Gastrocnemius medialis (tissue), 4 donors: Measurements from ENCODE around the gene CYLD. TPM values are rescaled to one million over a fixed set of nuclear protein-coding genes. Genes with fewer than 3 reads are reported as not detected.

ENCODE experiments used
- ATAC-seq, 2 donors: fragments of 150-250 bp; one replicate each; pipeline ENCODE4 v1.9.1; 2016
- DNase-seq, 2 donors: peaks; one replicate each; pipeline ENCODE4 v3.0.0-alpha.2; 2019
- H3K27ac ChIP-seq, 4 donors: fragments of 200-600 bp; sonication (generic); 1 replicate in 1 of 4; 2 replicates in 3 of 4; pipeline ENCODE4 v1.5.1; 2016 to 2018; ENCODE audit warnings: mild to moderate bottlenecking in 2 of 4, moderate library complexity in 1 of 4
- H3K27me3 ChIP-seq, 3 donors: fragments of 200-600 bp; sonication (generic) in 2 of 3; 1 replicate in 1 of 3; 2 replicates in 2 of 3; pipeline versions ENCODE4 v1.5.1 to v1.6.0; 2016 to 2019; ENCODE audit warnings: mild to moderate bottlenecking in 1 of 3, moderate library complexity in 1 of 3
- H3K36me3 ChIP-seq, 2 donors: fragments of 200-600 bp; sonication (generic) in 1 of 2; one replicate each; pipeline ENCODE4 v1.5.1; 2017 to 2018
- H3K4me1 ChIP-seq, 2 donors: fragments of 200-600 bp; sonication (generic) in 1 of 2; one replicate each; pipeline ENCODE4 v1.5.1; 2016 to 2017; ENCODE audit warnings: mild to moderate bottlenecking in 2 of 2
- H3K4me3 ChIP-seq, 4 donors: fragments of 200-600 bp; sonication (generic) in 3 of 4; 1 replicate in 1 of 4; 2 replicates in 3 of 4; pipeline ENCODE4 v1.5.1; 2016 to 2019; ENCODE audit warnings: mild to moderate bottlenecking in 2 of 4
- H3K9me3 ChIP-seq, 3 donors: fragments of 200-600 bp; sonication (generic) in 2 of 3; 1 replicate in 1 of 3; 2 replicates in 2 of 3; pipeline ENCODE4 v1.5.1; 2016 to 2019
- CTCF ChIP-seq, 5 experiments: fragments of 450-650 bp in 3 of 5; fragments of 200-600 bp in 2 of 5; sonication (generic) in 2 of 5; IDR thresholded peaks in 4 of 5; conservative IDR thresholded peaks in 1 of 5; 1 replicate in 4 of 5; 2 replicates in 1 of 5; pipeline ENCODE4 v1.5.1; 2016 to 2019; ENCODE audit warnings: antibody characterized with exemption in 5 of 5, mild to moderate bottlenecking in 3 of 5, moderate library complexity in 3 of 5
- POLR2A ChIP-seq, 2 donors: fragments of 450-650 bp; IDR thresholded peaks; one replicate each; pipeline ENCODE4 v1.6.1; 2017; ENCODE audit warnings: antibody characterized with exemption in 2 of 2, mild to moderate bottlenecking in 2 of 2, moderate library complexity in 2 of 2
- in situ Hi-C, 4 donors: fragments of 200-750 bp; cut with MboI; loops; one replicate each; pipeline versions ENCODE4 v1.15.0 to v1.8.0; 2017; ENCODE audit warnings: low sequenced_read_pairs in 4 of 4
- intact Hi-C: fragments of 100-400 bp; cut with DNase I; formaldehyde crosslinking; loops from one replicate; pipeline ENCODE4 v1.15.1; 2023; ENCODE audit warnings: low total_unique reads
- total RNA-seq, 4 donors: library from RNA; depleted of rRNA; stranded (reverse); fragments of >200 nt; gene quantifications; one replicate each; pipeline versions ENCODE4 v1.1.0 to v1.2.3, GENCODE V29; 2016

The CYLD gene
- total RNA-seq, 4 donors from 2014 or later: 49.2 to 177 (median 135) TPM

GRCh38 chr16:50804290-50804907 is 62.5 kb downstream of the CYLD start:
- H3K9me3 ChIP-seq: no peaks in the 10 kb centered on the region
- intact Hi-C loops: loop anchor here (10.0 kb wide), 1 partner anchor 590 kb away; no protein-coding TSS in a partner anchor

GRCh38 chr16:50806099-50807062 is 64.5 kb downstream of the CYLD start:
- ATAC-seq: peak; percentile 96 to 98
- Histone ChIP-seq H3K4me3 (peak overlapping the region; percentile 17 to 60 (median 28)), H3K27me3 (no peaks in the 10 kb centered on the region), H3K36me3 (no peaks in the 10 kb centered on the region), H3K27ac (peak overlapping the region; percentile 54 to 81 (median 64)), H3K9me3 (no peaks in the 10 kb centered on the region), H3K4me1 (peaks cover 3 to 4% of the 10 kb centered on the region in 2 donors)
- no peak for TF ChIP-seq POLR2A (IDR thresholded peaks at IDR 0.05)
- peak; percentile 87 to 94 (median 92) for TF ChIP-seq CTCF (IDR thresholded peaks at IDR 0.05 in 4 of 5, conservative IDR thresholded peaks at IDR 0.05 in 1 of 5)
- in situ Hi-C loops: loop anchor here (10.0 to 25.0 kb wide), 4 partner anchors 142 to 444 kb away; partner anchors contain the start of gene BRD7 (in 2 of the 4)
- DNase-seq: peak; percentile 67 to 82
- intact Hi-C loops: loop anchor here (1.0 to 10.0 kb wide), 6 partner anchors 66 to 781 kb away; partner anchors contain the start of genes BRD7, CNEP1R1 and NKD1

More at GRCh38 chr16:50804290-50804907, 62.5 kb downstream of the CYLD start:
- no peak for DNase-seq
- Histone ChIP-seq H3K4me1 (peaks cover 3 to 4% of the 10 kb centered on the region in 2 donors), H3K27ac (no peak overlapping the region), H3K27me3 (no peaks in the 10 kb centered on the region), H3K4me3 (no peak overlapping the region), H3K36me3 (no peaks in the 10 kb centered on the region)
- TF ChIP-seq CTCF (IDR thresholded peaks at IDR 0.05 in 4 of 5, conservative IDR thresholded peaks at IDR 0.05 in 1 of 5) (no peak), POLR2A (IDR thresholded peaks at IDR 0.05) (no peak)
- in situ Hi-C loops: loop anchor here (10.0 to 25.0 kb wide), 4 partner anchors 140 to 442 kb away; partner anchors contain the start of gene BRD7 (in 2 of the 4)
- no peak for ATAC-seq

GRCh38 chr16:50808929-50809538 is 67.1 kb downstream of the CYLD start:
- ATAC-seq: no peak
- Histone ChIP-seq H3K27me3 (no peaks in the 10 kb centered on the region), H3K27ac (no peak overlapping the region), H3K9me3 (no peaks in the 10 kb centered on the region), H3K36me3 (no peaks in the 10 kb centered on the region), H3K4me3 (no peak overlapping the region), H3K4me1 (peaks cover 3 to 4% of the 10 kb centered on the region in 2 donors)
- TF ChIP-seq CTCF (IDR thresholded peaks at IDR 0.05 in 4 of 5, conservative IDR thresholded peaks at IDR 0.05 in 1 of 5): no peak
- TF ChIP-seq POLR2A (IDR thresholded peaks at IDR 0.05): no peak
- DNase-seq: no peak
- intact Hi-C loops (loop anchor here (5.0 to 10.0 kb wide), 3 partner anchors 262 to 594 kb away; partner anchors contain the start of genes BRD7 and NKD1), in situ Hi-C loops (loop anchor here (10.0 to 25.0 kb wide), 4 partner anchors 144 to 447 kb away; partner anchors contain the start of gene BRD7 (in 2 of the 4))

- Histone ChIP-seq H3K27me3 (no peaks in the 10 kb centered on the region), H3K36me3 (no peaks in the 10 kb centered on the region), H3K4me1 (peaks cover 3 to 4% of the 10 kb centered on the region in 2 donors), H3K9me3 (no peaks in the 10 kb centered on the region), H3K27ac (no peak overlapping the region), H3K4me3 (no peak overlapping the region)
- intact Hi-C loops (loop anchor here (5.0 to 10.0 kb wide), 3 partner anchors 262 to 595 kb away; partner anchors contain the start of genes BRD7 and NKD1), in situ Hi-C loops (loop anchor here (10.0 to 25.0 kb wide), 4 partner anchors 145 to 447 kb away; partner anchors contain the start of gene BRD7 (in 2 of the 4))
- no peak for TF ChIP-seq POLR2A (IDR thresholded peaks at IDR 0.05)
- no peak for TF ChIP-seq CTCF (IDR thresholded peaks at IDR 0.05 in 4 of 5, conservative IDR thresholded peaks at IDR 0.05 in 1 of 5)
- no peak for ATAC-seq
- no peak for DNase-seq
Observed at GRCh38 chr16:50809561-50809960, 67.7 kb downstream of the CYLD start.
